HT-29 (cell line): ENCODE results near the gene SLC39A9. TPM values are rescaled to one million over a fixed set of nuclear protein-coding genes. Genes with fewer than 3 reads are reported as not detected.
A peak's percentile ranks its signal among the peaks of the same experiment; 100 is the strongest.

Experiments used
- DNase-seq: peaks from one replicate; pipeline ENCODE4 v3.0.0-alpha.2; 2015; ENCODE audit warnings: low spot score
- total RNA-seq: library from RNA; depleted of rRNA; stranded (reverse); fragments of >200 nt; shearing (Covaris generic); gene quantifications from 2 replicates; pipeline ENCODE4 v1.2.3, GENCODE V29; 2014

The SLC39A9 gene
- total RNA-seq, 1 experiment from 2014 or later = 48.0 TPM

- DNase-seq = no peak
These were observed 25.8 kb downstream of the SLC39A9 start for GRCh38 chr14:69424149-69424923.

DNA sequence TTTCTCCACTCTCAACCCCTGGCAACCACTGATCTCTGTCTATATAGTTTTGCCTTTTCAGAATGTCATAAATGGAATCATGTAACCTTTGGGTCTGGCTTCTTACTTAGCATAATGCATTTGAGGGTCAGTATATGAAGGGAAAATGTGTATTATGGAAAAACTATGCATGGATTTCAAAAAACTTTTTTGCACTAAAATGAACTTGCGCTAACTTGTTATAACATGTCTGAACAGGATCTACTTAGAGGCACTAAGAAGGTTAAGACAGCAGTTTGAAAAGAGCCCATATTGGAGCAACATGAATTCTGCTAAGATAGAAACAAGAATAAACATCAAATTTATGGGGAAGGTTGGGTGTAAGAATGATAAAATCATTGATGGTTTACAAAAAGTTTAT is 29.1 kb downstream of the SLC39A9 start:
- DNase-seq = no peak

DNA sequence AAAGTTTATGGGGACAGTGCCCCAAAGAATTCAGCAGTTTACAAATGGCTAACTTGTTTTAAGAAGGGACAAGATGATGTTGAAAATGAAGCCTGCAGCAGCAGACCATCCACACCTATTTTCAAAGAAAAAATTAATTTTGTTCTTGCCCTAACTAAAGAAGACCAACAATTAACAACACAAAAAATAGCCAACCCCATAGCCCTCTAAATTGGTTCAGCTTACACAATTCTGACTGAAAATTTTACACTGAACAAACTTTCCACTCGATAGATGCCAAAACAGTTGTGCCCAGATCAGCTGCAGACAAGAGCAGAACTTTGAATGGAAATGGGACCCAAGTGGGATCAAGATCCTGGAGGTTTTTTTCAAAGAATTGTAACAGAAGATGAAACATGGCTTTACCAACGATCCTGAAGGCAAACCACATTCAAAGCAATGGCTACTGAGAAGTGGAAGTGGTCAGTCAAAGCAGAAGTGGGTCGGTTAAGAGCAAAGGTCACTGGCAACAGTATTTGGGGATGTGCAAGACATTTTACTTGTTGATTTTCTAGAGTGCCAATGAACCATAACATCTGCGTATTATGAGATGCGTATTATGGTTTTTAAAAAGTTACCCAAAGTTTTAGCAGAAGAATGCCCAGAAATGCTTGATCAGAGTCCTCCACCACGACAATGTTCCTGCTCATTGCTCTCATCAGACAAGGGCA is 30.0 kb downstream of the SLC39A9 start:
- no peak for DNase-seq

- no peak for DNase-seq
These were observed 31.2 kb downstream of the SLC39A9 start for GRCh38 chr14:69429643-69430042.

DNA sequence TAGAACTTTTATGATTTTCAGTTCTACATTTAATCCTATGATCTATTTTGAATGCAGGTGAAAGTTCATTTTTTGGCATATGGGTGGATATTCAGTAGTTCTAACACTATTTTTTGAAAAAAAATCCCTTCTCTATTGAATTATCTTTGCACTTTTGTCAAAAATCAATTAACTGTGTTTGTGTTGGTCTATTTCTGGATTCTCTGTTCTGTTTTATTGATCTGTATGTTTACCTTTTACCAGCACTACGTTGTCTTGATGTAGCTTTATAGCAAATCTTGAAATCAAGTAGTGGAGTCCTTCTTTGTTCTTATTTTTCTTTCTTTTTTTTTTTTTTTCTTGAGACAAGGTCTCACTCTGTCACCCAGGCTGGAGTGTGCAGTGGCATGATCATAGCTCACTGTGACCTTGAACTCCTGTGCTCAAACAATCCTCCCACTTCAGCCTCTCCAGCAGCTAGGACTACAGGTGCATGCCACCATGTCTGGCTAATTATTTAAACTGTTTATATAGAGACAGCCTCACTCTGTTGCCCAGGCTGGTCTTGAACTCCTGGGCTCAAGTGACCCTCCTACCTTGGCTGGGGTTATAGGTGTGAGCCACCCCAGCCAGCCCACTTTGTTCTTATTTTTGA is 31.9 kb downstream of the SLC39A9 start:
- no peak for DNase-seq

GRCh38 chr14:69432364-69432763 is 33.9 kb downstream of the SLC39A9 start:
- no peak for DNase-seq

- DNase-seq = no peak
These were observed 41.2 kb downstream of the SLC39A9 start for GRCh38 chr14:69439521-69440270.

GRCh38 chr14:69441948-69442347 is 43.5 kb downstream of the SLC39A9 start:
- DNase-seq = no peak

DNA sequence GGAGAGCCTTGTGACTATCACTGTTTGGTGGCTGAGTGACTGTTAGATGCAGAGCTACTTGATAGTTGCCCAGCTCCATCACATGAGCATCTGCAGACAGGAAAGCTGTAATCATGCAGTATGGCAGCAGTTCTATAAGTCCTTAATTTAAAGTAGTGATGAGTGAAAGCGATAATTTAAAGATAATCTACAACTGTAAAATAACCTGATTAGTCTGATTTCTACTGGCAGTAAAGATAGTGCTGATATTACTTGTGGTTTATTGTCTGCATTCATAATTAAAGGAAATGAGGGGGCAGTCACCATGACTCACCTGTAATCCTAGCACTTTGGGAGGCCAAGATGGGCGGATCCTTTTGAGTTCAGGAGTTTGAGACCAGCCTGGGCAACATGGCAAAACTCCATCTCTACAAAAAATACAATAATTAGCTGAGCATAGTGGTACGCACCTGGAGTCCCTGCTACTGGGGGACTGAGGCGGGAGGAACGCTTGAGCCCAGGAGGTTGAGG is 44.9 kb downstream of the SLC39A9 start:
- DNase-seq = no peak

DNA sequence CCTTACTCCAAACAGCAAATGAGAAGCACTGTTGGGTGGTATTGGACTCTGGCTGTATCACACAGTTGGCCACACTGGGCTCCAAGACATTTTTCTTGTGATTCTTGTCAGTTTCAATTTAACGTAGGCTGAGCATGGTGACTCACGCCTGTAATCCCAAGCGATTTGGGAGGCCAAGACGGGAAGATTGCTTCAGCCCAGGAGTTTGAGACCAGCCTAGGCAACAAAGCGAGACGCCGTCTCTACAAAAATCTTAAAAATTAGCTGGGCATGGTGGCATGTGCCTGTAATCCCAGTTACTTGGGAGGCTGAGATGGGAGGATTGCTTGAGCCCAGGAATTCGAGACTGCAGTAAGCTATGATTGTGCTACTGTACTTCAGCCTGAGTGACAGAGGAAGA is 50.7 kb downstream of the SLC39A9 start:
- DNase-seq = no peak

GRCh38 chr14:69451941-69452340 is 53.4 kb downstream of the SLC39A9 start:
- no peak for DNase-seq

- no peak for DNase-seq
These were observed 59.9 kb downstream of the SLC39A9 start for GRCh38 chr14:69458350-69458749.

DNA sequence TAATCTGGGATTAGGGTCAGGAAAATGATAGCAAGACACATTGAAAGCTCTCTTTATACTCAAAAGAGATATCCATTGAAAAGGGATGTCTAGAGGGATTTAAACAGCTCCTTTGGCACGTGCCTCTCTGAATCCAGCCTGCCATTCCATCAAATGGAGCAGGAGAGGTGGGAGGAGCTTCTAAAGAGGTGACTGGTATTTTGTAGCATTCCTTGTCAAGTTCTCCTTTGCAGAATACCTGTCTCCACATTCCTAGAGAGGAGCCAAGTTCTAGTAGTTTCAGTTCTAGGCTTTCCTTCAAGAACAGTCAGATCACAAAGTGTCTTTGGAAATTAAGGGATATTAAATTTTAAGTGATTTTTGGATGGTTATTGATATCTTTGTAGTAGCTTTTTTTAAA is 60.6 kb downstream of the SLC39A9 start:
- DNase-seq = no peak

- DNase-seq = peak; percentile 82
These were observed 61.7 kb downstream of the SLC39A9 start for GRCh38 chr14:69460093-69460701.

GRCh38 chr14:69464379-69464778 is 65.9 kb downstream of the SLC39A9 start:
- DNase-seq = no peak

GRCh38 chr14:69464829-69465228 is 66.3 kb downstream of the SLC39A9 start:
- no peak for DNase-seq

DNA sequence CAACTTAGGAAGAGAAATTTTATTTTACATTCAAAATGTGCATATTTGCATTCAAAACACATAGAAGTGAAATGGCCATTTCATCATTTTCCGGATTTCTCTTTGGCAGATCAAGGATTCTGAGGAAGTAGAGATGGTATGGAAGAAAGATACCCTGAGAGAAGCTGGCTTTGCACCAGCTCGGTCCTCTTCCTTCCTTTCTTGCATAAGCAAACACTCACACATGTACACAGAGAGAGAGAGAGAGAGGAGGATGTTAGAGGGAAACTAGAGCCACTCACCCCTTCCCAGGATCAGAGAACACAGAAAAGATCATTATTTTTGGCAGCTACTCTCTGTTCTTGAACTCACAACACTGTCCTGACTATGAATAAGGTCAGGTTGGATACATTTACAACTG is 70.5 kb downstream of the SLC39A9 start:
- no peak for DNase-seq

DNA sequence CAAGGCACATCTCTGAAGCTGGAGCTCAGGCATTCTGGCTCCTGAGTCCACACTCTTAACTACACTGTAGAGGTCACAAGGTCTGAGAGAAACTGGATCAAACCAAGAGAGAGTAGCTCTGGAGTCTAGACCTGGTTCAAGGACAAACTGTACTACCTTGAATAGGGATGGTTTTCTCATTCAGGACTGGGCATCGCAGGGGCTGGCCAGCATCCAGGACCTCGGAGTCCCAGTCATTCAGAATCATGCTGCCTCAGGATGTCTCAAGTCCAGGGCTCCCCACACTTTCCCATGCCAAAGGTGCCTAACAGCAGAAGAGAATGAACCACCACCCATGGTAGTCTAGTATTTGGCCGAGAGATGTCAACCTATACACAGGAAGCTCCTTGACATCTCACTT is 72.9 kb downstream of the SLC39A9 start:
- no peak for DNase-seq

- no peak for DNase-seq
These were observed 73.4 kb downstream of the SLC39A9 start for GRCh38 chr14:69471916-69472315.

DNA sequence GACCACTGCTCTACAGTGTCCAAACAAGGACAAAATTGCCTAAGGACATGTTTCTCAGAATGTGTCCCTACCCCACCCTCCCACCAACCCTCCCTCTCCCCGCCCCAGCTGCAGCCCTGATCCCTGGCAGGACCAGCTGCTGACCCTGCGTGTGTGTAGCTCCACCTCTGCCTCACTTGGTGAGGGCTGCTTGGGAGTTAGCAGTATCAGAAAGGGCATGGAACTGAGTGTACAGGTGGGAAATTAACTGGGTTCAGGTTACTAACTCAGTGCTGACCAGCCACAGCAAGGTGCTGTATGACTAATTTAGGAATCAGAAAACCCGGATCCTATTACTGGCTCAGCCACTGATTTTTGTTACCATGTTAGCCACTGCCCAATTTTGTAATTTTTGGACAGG is 74.8 kb downstream of the SLC39A9 start:
- DNase-seq = no peak

DNA sequence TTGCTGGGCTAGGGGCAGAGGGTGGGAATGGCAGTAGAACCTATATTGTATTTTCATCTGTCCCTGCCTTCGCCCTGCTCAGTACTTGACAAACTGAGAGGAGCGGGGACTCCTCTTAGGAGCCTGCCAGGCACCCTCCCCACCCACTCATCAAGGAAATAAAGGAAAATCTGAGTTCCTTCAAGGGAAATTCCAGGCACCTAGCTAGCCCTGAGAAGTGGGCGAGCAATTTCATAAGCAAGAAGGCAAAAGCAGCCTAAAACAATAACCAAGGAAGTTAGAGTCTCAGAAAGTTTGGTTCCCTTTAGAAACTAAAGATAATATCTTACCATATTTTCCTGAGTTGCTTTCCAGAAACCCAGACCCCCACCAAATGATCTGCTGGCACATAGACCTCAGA is 75.5 kb downstream of the SLC39A9 start:
- DNase-seq = no peak
